ENCODE measurements around the gene STX16. TPM values are rescaled to one million over a fixed set of nuclear protein-coding genes. Genes with fewer than 3 reads are reported as not detected.

The STX16 gene
- total RNA-seq, 1 experiment from 2014 or later = 97.0 TPM

- BruUV-seq (replicated peaks) = no TSS peak
Measured at GRCh38 chr20:58682656-58683531, 31.8 kb downstream of the STX16 start.

GRCh38 chr20:58684291-58684690 lies 33.2 kb downstream of the STX16 start:
- H3K9me3 Mint-ChIP-seq (ENCODE audit: unreplicated experiment) = no peaks in the 10 kb centered on the region
- POLR2A ChIA-PET = no interaction called here
- no peaks in the 10 kb centered on the region for H3K27me3 ChIP-seq (replicated peaks; ENCODE audit: control insufficient read depth, insufficient read depth, low read length)
- H3K36me3 ChIP-seq (ENCODE audit: control insufficient read depth, insufficient read depth, low read length) = peaks cover 1% of the 10 kb centered on the region; the same call in 1 of the 2 replicates
- H3K4me3 ChIP-seq (ENCODE audit: low read depth, low read length) = no peak overlapping the region
- H3K4me3 Mint-ChIP-seq (ENCODE audit: unreplicated experiment) = no peak overlapping the region
- intact Hi-C loops (cut with micrococcal nuclease; ENCODE audit: unreplicated experiment) = no loop called here
- H3K4me1 ChIP-seq = no peaks in the 10 kb centered on the region
- no peaks in the 10 kb centered on the region for H3K4me1 Mint-ChIP-seq (ENCODE audit: low read depth, unreplicated experiment)
- BruUV-seq (replicated peaks) = no TSS peak
- CTCF ChIA-PET = no interaction called here
- no peak for TF ChIP-seq CTCF (IDR thresholded peaks at IDR 0.05; ENCODE audit: insufficient read depth in 1 of 2, low read depth in 1 of 2, low read length in 1 of 2, severe bottlenecking in 1 of 2, unreplicated experiment in 1 of 2)
- no peaks in the 10 kb centered on the region for H3K27me3 Mint-ChIP-seq (ENCODE audit: insufficient read depth, unreplicated experiment)
- peaks cover 18% of the 10 kb centered on the region for H3K36me3 Mint-ChIP-seq (ENCODE audit: insufficient read depth, unreplicated experiment)
- no peaks in the 10 kb centered on the region for H3K9me3 ChIP-seq
- no peak overlapping the region for H3K27ac Mint-ChIP-seq (ENCODE audit: unreplicated experiment)
- DNase-seq = no peak

More at GRCh38 chr20:58682656-58683531, 31.8 kb downstream of the STX16 start:
- ChIA-PET POLR2A (no interaction called here), CTCF (interaction anchor here (1.3 kb wide), 1 partner anchor 32 kb away, joined by 4 read pairs; the partner anchor contains the start of gene STX16)
- H3K4me3 Mint-ChIP-seq (ENCODE audit: unreplicated experiment) = no peak overlapping the region
- Histone ChIP-seq H3K9me3 (no peaks in the 10 kb centered on the region), H3K4me3 (ENCODE audit: low read depth, low read length) (no peak overlapping the region), H3K4me1 (no peaks in the 10 kb centered on the region), H3K27me3 (replicated peaks; ENCODE audit: control insufficient read depth, insufficient read depth, low read length) (no peaks in the 10 kb centered on the region), H3K36me3 (ENCODE audit: control insufficient read depth, insufficient read depth, low read length) (peaks cover 1% of the 10 kb centered on the region; the same call in 1 of the 2 replicates)
- intact Hi-C loops (cut with micrococcal nuclease; ENCODE audit: unreplicated experiment) = no loop called here
- no peaks in the 10 kb centered on the region for H3K27me3 Mint-ChIP-seq (ENCODE audit: insufficient read depth, unreplicated experiment)
- no peak for TF ChIP-seq CTCF (IDR thresholded peaks at IDR 0.05; ENCODE audit: insufficient read depth in 1 of 2, low read depth in 1 of 2, low read length in 1 of 2, severe bottlenecking in 1 of 2, unreplicated experiment in 1 of 2)
- no peaks in the 10 kb centered on the region for H3K9me3 Mint-ChIP-seq (ENCODE audit: unreplicated experiment)
- H3K36me3 Mint-ChIP-seq (ENCODE audit: insufficient read depth, unreplicated experiment) = peaks cover 24% of the 10 kb centered on the region
- no peaks in the 10 kb centered on the region for H3K4me1 Mint-ChIP-seq (ENCODE audit: low read depth, unreplicated experiment)
- no peak for DNase-seq
- no peak overlapping the region for H3K27ac Mint-ChIP-seq (ENCODE audit: unreplicated experiment)

- DNase-seq = no peak
Measured at GRCh38 chr20:58685988-58686387, 34.9 kb downstream of the STX16 start.

More at GRCh38 chr20:58685988-58686387, 34.9 kb downstream of the STX16 start:
- intact Hi-C loops (cut with micrococcal nuclease; ENCODE audit: unreplicated experiment) = no loop called here
- TF ChIP-seq CTCF (IDR thresholded peaks at IDR 0.05; ENCODE audit: insufficient read depth in 1 of 2, low read depth in 1 of 2, low read length in 1 of 2, severe bottlenecking in 1 of 2, unreplicated experiment in 1 of 2) = no peak
- no TSS peak for BruUV-seq (replicated peaks)
- Histone ChIP-seq H3K4me1 (no peaks in the 10 kb centered on the region), H3K4me3 (ENCODE audit: low read depth, low read length) (no peak overlapping the region), H3K36me3 (ENCODE audit: control insufficient read depth, insufficient read depth, low read length) (no peaks in the 10 kb centered on the region), H3K9me3 (no peaks in the 10 kb centered on the region), H3K27me3 (replicated peaks; ENCODE audit: control insufficient read depth, insufficient read depth, low read length) (no peaks in the 10 kb centered on the region)
- Mint-ChIP-seq H3K4me3 (ENCODE audit: unreplicated experiment) (no peak overlapping the region), H3K36me3 (ENCODE audit: insufficient read depth, unreplicated experiment) (peaks cover 3% of the 10 kb centered on the region), H3K4me1 (ENCODE audit: low read depth, unreplicated experiment) (no peaks in the 10 kb centered on the region), H3K27me3 (ENCODE audit: insufficient read depth, unreplicated experiment) (no peaks in the 10 kb centered on the region), H3K9me3 (ENCODE audit: unreplicated experiment) (no peaks in the 10 kb centered on the region), H3K27ac (ENCODE audit: unreplicated experiment) (no peak overlapping the region)
- CTCF ChIA-PET = no interaction called here
- POLR2A ChIA-PET = no interaction called here
